Vagina (tissue), 2 donors: ENCODE results near the gene DEAF1.

ENCODE experiments used
- CTCF ChIP-seq, 3 experiments: fragments of 450-650 bp in 2 of 3; fragments of 200-600 bp in 1 of 3; sonication (generic) in 1 of 3; IDR thresholded peaks; one replicate each; pipeline ENCODE4 v1.5.1; 2017 to 2019; ENCODE audit warnings: antibody characterized with exemption in 3 of 3, mild to moderate bottlenecking in 2 of 3, moderate library complexity in 2 of 3
- POLR2A ChIP-seq, 2 donors: fragments of 450-650 bp; IDR thresholded peaks; one replicate each; pipeline ENCODE4 v1.6.1; 2017; ENCODE audit warnings: antibody characterized with exemption in 2 of 2, mild to moderate bottlenecking in 2 of 2, moderate library complexity in 2 of 2
- POLR2AphosphoS5 ChIP-seq, 2 donors: sonication (generic); formaldehyde crosslinking; IDR thresholded peaks; one replicate each; pipeline ENCODE4 v1.9.0; 2017; ENCODE audit warnings: antibody characterized with exemption in 2 of 2, mild to moderate bottlenecking in 2 of 2, low read depth in 1 of 2; ENCODE audit not compliant: insufficient read depth in 1 of 2

GRCh38 chr11:625636-626268 is 69.3 kb downstream of the DEAF1 start:
- TF ChIP-seq CTCF (IDR thresholded peaks at IDR 0.05) (no peak), POLR2A (IDR thresholded peaks at IDR 0.05) (no peak), POLR2AphosphoS5 (IDR thresholded peaks at IDR 0.05; ENCODE audit: insufficient read depth in 1 of 2, low read depth in 1 of 2) (no peak)
